GM12874 (cell line): Measurements from ENCODE around the gene OIP5.

Source experiments
- TF ChIP-seq, protein P1 (sequence below): IDR thresholded peaks from 2 replicates; pipeline ENCODE4 v1.5.1; 2011; ENCODE audit warnings: low read depth, mild to moderate bottlenecking, control low read depth, low read length, moderate library complexity; ENCODE audit not compliant: insufficient read depth

Gene OIP5

GRCh38 chr15:41331281-41331680, 1.1 kb downstream of the OIP5 start:
- TF ChIP-seq, protein P1, sequence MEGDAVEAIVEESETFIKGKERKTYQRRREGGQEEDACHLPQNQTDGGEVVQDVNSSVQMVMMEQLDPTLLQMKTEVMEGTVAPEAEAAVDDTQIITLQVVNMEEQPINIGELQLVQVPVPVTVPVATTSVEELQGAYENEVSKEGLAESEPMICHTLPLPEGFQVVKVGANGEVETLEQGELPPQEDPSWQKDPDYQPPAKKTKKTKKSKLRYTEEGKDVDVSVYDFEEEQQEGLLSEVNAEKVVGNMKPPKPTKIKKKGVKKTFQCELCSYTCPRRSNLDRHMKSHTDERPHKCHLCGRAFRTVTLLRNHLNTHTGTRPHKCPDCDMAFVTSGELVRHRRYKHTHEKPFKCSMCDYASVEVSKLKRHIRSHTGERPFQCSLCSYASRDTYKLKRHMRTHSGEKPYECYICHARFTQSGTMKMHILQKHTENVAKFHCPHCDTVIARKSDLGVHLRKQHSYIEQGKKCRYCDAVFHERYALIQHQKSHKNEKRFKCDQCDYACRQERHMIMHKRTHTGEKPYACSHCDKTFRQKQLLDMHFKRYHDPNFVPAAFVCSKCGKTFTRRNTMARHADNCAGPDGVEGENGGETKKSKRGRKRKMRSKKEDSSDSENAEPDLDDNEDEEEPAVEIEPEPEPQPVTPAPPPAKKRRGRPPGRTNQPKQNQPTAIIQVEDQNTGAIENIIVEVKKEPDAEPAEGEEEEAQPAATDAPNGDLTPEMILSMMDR = no peak

DNA sequence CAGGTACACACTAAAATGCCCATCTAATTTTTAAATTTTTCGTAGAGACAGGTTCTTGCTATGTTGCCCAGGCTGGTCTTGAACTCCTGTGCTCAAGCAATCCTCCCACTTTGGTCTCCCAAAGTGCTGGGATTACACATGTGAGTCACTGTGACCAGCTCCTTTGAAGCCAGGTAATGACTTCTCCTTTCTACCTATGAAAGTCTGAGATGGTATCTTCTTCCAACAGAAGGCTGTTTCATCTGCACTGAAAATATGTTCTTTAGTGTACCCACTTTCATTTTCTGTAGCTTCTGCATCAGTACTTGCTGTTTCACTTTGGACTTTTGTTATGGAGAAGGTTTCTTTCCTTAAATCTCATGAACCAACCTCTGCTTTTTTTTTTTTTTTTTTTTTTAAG, 8.8 kb downstream of the OIP5 start:
- TF ChIP-seq, protein P1 = no peak

GRCh38 chr15:41309226-41309905, 23.0 kb downstream of the OIP5 start:
- TF ChIP-seq, protein P1 = no peak

DNA sequence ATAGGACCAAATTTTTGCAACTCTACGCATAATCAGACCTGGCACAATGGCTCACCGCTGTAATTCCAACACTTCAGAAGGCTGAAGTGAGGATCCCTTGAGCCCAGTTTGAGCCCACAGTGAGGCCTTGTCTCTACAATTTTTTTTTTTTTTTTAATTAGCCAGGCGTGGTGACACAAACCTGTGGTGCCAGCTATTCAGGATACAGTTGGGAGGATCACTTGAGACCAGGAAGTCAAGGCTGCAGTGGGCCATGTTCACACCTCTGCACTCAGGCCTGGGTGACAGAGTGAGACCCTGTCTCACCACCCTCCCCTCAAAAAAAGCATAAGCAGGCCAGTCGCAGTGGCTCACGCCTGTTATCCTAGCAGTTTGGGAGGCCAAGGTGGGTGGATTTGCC, 24.7 kb downstream of the OIP5 start:
- TF ChIP-seq, protein P1 = no peak

DNA sequence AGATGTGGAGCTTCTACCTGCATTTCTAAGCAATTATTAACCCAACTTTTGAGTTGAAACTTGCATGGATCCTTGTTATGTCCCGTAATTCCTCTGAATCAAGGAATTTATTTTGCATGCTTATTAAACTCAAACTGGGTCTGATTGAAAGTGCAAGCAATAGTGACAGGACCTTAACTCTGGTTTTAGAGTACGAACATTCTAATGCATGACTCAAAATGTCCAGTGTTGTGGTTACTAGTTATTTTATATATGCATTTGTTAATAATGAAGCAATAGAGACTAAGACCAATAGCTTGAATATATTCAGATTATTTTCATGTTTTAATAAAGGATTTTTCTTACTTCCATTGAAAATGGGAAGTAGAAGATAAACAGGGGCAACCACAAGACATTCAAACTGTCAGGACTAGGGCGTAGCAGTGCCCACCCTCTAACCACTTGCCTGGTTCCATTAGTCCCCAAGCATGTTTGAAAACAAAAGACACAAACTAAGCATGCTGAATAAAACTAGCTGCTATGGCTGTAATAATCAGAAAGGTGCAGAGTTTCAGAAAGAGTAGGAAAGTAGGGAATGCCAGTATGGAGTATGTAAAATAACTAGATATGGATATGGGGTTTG, 28.1 kb downstream of the OIP5 start:
- TF ChIP-seq, protein P1 = no peak

- TF ChIP-seq, protein P1 = no peak
Observed at GRCh38 chr15:41301587-41301986, 30.8 kb downstream of the OIP5 start.

DNA sequence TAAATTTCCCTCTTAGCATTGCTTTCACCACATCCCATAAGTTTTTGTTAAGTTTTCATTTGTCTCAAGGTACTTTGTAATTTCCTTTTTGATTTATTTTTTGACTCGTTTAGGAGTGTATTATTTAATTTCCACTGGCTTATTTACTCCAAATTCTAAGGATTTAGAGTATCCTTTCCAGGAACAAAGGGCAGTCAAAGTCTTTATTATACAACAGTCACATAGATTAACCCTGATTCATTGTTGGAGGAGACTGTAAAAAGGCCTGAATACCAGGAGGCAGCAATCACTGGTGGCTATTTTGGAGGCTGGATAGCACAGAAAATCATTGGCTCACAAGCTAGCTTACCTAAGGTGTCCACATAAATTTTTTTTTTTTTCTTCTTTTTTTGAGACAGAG, 39.9 kb downstream of the OIP5 start:
- TF ChIP-seq, protein P1 = no peak
